HG02642 (cell line): ENCODE data around the gene SLC17A9.

Source experiments
- ATAC-seq: cut with Tn5 transposase; IDR thresholded peaks from one replicate; pipeline ENCODE4 v1.9.1; 2021; ENCODE audit warnings: mild to moderate bottlenecking; ENCODE audit not compliant: unreplicated experiment, poor library complexity

SLC17A9 gene

DNA sequence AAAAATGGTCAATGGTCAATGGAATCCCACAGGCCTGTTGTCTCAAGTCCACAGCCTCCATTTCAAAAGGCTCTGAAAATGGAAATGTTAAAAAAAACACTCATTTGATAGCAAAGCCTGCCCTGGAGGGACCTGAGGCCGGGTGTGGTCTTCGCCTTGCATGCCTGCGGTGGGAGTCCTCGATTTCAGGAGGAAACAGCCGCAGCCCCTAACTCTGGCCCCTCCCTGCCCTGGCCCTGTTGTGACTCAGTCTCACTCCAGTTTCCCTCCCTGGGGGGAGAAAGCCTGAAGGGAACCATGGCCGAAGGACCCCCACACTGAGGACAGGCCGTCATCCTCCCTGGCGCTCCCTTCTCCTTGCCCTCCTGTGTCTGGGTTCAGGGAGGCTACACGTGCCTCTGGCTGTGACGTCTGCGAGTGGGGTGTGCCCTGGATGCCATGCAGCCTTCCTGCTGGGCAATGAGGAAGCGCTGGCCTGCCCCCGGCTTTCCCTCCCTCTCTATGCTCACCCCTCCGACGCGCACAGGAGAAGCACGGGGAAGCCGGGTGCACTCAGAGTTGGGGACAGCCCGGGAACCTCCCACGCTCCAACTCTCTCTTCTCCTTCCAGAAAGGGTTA, 45.0 kb downstream of the SLC17A9 start:
- ATAC-seq, result no peak

DNA sequence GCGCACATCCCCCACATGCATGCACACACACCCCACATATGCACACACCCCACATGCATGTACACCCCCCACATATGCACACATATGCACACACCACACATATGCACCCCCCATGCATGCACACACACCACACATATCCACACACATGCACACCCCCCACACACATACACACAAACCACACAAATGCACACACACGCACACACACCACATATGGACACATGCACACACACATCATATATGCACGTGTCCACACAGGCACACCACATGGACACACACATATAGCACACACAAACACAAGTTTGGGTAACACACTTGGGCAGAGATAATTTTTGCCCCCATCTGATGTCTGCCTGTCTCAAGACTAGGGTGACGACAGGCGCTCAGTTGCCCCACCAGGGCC, 45.9 kb downstream of the SLC17A9 start:
- no peak for ATAC-seq

DNA sequence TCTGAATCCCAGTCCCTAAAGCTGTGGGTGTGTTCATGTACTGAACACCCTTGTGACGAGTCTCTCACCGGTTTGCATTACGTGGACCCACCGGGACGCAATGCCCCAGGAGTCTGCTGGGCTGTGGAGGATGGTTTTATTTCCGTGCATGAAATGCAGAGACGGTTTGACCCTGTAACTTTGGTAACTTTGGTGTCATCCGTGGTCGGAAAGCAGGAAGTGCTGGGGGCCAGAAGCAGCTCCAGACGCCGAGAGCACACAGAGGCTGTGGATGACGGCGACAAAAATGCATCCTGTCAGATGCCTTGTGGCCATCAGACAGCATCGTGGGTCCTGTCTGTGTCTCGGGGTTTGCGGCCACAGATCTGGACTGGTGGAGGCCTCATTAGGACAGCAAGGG, 47.1 kb downstream of the SLC17A9 start:
- ATAC-seq, result no peak

DNA sequence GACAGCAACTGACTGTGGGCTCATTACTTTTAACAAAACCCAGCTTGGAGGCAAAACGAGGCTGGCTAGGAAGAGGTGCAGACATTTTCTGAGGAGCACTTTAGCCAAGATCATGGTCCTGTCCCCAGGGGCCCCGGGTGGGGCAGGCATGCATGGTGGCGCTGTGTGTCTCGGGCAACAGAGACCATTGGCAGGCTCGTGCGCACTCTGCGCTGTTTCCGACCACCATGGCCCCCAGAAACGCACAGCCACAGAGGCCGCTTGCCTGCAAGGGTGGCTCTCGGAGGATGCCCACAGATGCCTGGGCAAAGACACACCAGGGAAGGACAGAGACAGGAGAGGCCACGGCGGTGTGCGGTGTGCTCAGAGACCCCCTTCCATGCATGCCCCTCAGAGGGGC, 47.5 kb downstream of the SLC17A9 start:
- no peak for ATAC-seq

- no peak for ATAC-seq
These were observed 48.4 kb downstream of the SLC17A9 start for GRCh38 chr20:63000958-63001357.

- no peak for ATAC-seq
These were observed 50.0 kb downstream of the SLC17A9 start for GRCh38 chr20:63002511-63002910.

DNA sequence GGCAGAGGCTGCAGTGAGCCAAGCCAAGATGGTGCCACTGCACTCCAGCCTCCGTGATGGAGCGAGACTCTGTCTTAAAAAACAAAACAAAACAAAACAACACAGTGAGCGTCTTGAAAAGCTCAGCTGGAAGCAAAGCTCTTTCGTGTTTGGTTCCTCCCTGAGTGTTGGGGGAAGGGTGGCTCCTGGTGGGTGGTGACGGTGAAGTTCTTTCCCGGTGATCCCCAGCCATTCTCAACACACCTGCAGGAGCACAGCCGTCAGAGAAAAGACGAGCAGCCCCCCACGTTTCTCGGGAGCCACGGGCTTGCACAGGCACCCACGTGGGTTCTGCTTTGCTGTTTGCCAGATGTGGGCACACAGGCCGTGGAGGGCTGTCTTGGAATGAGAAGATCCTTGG, 51.0 kb downstream of the SLC17A9 start:
- ATAC-seq, result no peak

DNA sequence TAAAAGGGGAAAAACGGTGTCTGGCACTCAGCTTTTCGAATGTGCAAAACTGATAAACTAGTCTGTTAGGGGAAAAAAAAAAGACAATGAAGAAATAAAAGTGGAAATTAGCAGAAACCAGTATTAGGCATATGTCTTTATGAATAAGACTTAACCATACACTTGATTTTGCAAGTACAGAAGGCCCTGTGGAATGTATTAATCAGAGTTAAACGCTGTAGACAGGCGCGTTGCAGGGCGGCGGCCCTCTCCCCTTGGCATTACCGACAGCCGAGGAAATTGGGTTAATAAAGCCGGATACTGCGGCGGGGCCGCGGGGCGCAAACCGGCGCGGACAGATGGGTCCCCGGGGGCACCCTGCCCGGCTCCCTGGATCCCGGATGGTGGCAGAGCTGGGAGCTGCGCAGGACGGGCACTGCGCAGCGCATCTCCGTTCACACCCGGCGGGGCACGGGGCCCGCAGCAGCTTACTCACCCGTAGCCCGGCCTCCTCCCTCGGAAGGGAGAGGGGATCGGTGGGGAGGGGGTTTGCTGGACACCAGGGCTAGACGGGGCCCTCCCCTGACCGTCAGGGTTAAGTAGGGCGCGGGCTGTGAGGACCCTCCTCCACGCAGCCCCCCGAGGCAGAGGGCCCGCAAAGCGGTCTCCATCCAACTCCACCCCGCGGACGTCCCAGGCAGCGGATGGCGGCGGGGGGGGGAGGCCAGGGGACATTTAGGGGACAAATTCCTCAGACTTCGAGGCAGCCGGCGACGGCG, 52.3 kb downstream of the SLC17A9 start:
- ATAC-seq, result no peak

DNA sequence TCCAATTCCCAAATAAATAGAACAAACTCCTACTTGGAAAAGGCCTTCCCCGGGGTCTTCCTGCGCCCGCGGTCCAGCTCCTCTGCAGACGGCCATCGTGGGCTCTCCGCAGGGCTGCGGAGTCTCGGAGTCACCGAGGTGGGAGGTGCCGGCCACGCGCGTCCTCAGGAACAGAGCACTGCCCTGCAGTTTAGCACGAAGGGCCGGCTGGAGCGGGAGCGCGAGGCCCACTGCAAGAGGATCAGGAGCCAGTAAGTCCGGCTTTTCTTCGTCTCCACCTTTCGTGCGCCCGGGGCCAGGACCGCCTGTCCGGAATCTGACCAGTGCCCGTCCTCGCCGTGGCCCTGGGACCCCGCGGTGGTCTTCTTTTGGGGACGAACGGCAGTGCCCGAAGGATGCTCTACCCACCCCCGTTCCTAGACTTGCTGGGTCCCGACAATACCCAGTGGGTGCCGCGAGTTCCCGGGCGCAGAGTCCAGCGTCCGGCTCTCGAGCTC, 52.9 kb downstream of the SLC17A9 start:
- no peak for ATAC-seq

- no peak for ATAC-seq
These were observed 53.5 kb downstream of the SLC17A9 start for GRCh38 chr20:63005862-63006539.

DNA sequence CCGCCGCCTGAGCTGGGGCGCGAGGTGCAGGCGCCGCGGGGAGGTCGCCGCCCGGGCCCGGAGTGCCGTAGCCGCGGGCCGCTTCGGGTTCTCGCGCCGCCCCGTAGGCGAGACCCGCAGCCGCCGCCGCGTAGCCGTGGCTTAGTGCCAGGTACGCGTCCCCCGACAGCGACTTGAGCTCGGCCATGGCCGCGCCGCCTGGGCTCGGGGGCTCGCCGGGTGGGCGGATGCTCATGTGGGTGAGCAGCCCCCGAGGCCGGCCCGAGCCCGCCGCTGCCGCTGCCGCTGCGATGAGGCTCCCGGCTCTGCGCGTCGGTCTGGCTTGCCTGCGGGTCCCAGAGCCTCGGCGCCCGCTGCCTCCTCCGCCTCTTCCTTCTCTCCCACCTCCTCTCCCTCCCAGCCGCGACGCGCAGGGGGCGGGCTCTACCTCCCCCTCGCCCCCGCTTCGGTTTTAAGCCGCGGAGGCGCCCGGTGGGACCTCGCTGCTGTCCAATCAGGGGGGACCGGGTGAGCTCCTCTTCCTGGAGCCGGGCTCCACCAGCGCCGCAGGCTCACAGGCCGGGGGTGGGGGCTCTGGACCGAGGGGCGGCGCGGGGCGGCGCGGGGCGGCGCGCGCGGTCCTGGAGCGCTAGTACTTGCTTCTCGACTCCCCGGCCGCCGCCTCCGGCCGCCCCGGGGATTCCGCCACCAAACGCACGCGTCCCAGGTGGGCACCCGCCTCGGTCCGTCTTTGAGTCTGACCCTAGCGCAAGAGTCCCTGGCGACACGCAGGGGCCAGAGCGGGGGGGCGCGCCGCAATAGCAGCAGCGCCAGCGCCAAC, 54.2 kb downstream of the SLC17A9 start, which contains the start of gene BHLHE23:
TSS of gene BHLHE23 (minus strand) at position 425 of the 820 bp plus-strand sequence. CDS start at position 235, 190 bp downstream.
- ATAC-seq, result no peak

- ATAC-seq, result no peak
These were observed 54.8 kb downstream of the SLC17A9 start for GRCh38 chr20:63007360-63007645.

GRCh38 chr20:63007646-63008488, 55.4 kb downstream of the SLC17A9 start:
- no peak for ATAC-seq

DNA sequence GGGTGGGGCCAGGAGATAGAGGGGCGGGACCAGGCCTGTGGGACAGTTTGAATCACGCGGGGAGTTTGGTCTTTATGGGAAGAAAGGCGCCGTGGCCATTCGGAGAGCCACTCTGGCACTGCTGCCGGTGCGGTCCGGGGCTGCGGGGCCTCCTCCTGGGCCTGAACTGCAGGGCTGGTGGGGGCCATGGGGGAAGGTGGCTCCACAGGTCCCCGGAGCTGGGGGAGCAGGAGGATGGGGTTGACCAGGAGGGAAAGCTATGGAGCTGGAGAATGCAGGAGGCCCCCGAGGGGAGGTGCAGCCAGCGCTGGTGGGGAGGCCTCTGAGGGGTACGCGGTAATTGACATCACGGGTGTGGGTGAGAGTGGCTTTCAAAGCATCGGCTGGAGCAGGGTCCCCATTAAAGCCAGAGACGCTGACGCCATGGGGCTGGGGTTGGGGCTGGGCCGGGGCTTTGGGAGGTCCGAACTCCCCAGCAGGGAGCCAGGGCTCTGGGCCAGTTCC, 56.1 kb downstream of the SLC17A9 start:
- no peak for ATAC-seq

DNA sequence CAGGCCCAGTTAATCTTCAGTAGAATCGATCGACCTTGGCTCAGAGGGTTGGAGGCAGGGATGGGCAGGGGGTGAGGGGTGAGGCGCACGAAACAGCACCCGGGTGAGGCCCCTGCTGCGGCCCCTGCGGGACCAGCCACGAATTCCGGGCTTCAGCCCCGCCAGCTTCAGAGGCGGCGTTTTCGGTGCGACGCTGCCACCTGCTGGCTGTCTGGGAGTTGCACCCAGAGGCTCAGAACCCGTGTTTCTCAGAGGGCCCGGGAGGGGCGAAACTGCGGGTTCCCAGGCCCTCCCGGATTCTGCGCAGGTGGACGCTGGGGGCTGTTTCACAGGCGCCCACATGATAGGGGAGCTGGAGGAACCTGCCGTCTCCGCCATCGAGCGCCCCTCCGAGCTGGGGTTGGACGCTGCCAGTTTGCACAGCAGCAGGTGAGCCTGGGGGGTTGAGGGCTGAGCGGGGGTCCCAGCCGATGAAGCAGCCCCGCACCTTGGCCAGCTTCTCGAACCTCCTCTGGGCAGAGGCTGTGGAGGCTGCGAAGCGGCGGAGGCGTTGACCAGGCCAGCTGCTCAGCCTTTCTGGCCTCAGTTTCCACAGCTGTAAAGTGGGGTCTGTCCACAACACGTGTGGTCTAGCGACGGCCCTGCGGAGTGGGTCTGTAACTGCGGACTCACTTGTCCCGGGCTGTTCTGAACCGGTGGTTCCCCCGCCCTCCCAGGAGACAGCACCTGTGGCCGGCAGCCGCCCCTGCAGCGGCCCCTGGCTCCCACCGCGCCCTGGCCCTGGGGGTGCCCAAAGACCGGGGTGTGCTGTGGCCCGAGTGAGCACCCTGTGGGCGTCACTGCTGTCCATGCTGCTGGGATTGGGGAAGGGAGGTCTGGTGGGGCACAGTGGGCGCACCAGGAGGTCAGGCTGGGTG, 56.8 kb downstream of the SLC17A9 start:
- peak; percentile 54 for ATAC-seq

GRCh38 chr20:63009988-63010769, 57.7 kb downstream of the SLC17A9 start:
- ATAC-seq, result peak; percentile 61

DNA sequence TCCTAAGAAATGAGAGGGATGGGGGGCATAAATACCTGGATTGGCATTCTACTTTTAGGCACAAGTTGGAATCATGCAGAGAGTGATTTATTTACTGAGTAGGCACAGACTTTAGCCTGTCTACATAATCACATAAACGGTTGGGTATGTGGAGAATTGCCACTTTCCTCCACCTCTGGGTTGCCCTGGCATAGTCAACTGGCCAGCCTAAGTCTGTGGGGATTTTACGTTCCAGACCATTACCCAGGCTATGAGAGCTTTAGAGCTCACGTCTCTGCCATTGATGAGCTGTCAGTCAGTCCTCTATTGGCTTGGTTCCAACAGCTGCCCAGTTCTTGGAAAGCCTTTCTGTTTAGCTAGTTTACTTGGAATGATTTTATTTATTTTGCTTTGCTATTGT, 59.3 kb downstream of the SLC17A9 start:
- ATAC-seq, result no peak

DNA sequence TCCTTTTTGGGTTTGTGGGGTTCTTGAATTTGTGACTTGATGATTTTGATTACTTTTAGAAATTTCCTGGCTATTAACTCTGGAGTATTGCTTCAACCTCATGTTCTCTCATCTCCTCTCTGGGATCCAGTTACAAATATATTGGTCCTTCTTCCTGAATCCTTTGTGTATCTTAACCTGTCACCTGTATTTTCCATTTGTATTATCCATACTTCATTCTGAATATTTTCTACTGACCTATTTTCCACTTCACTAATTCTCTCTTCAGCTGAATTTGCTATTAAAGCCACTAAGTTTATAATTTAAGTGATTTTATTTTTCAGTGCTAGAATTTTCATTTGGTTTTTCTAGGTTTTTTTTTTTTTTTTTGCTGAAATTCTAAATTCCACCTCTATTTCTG, 60.7 kb downstream of the SLC17A9 start:
- no peak for ATAC-seq
